GM12872 (cell line): ENCODE measurements around the gene MBOAT1.
A peak's percentile ranks its signal among the peaks of the same experiment; 100 is the strongest.

Experiments
- CTCF ChIP-seq: IDR thresholded peaks from 3 replicates; pipeline ENCODE4 v1.5.1; 2011; ENCODE audit warnings: low read depth, mild to moderate bottlenecking, low read length, moderate library complexity; ENCODE audit not compliant: insufficient read depth

MBOAT1 gene

GRCh38 chr6:20056350-20056992, 155.8 kb downstream of the MBOAT1 start:
- peak; percentile 48 for TF ChIP-seq CTCF

GRCh38 chr6:20055916-20056315, 156.4 kb downstream of the MBOAT1 start:
- no peak for TF ChIP-seq CTCF
